Ascending aorta (tissue), 2 donors: Measurements from ENCODE around the gene IPO4. TPM values are rescaled to one million over a fixed set of nuclear protein-coding genes. Genes with fewer than 3 reads are reported as not detected.

Experiments used
- DNase-seq, 2 donors: peaks; one replicate each; pipeline ENCODE4 v3.0.0-alpha.2; 2019; ENCODE audit warnings: low spot score in 2 of 2
- H3K27ac ChIP-seq, 2 donors: fragments of 200-600 bp; sonication (generic); one replicate each; pipeline ENCODE4 v1.5.1; 2016 to 2017; ENCODE audit warnings: mild to moderate bottlenecking in 1 of 2
- H3K27me3 ChIP-seq: fragments of 200-600 bp; sonication (generic); one replicate; pipeline ENCODE4 v1.5.1; 2017
- H3K36me3 ChIP-seq, 2 donors: fragments of 200-600 bp; sonication (generic); one replicate each; pipeline ENCODE4 v1.5.1; 2016
- H3K4me1 ChIP-seq, 2 donors: fragments of 200-600 bp; sonication (generic); one replicate each; pipeline ENCODE4 v1.5.1; 2016 to 2017; ENCODE audit warnings: mild to moderate bottlenecking in 1 of 2
- H3K4me3 ChIP-seq, 2 donors: fragments of 200-600 bp; sonication (generic); one replicate each; pipeline ENCODE4 v1.5.1; 2016 to 2017; ENCODE audit warnings: mild to moderate bottlenecking in 1 of 2
- H3K9me3 ChIP-seq, 2 donors: fragments of 200-600 bp; sonication (generic); one replicate each; pipeline ENCODE4 v1.5.1; 2016
- CTCF ChIP-seq, 3 experiments: fragments of 200-600 bp in 2 of 3; fragments of 450-650 bp in 1 of 3; sonication (generic) in 2 of 3; IDR thresholded peaks; one replicate each; pipeline ENCODE4 v1.5.1; 2016 to 2019; ENCODE audit warnings: antibody characterized with exemption in 3 of 3, mild to moderate bottlenecking in 1 of 3, moderate library complexity in 1 of 3
- intact Hi-C: fragments of 100-400 bp; cut with DNase I; formaldehyde crosslinking; loops from one replicate; pipeline ENCODE4 v1.15.1; 2023
- total RNA-seq: library from RNA; depleted of rRNA; stranded (reverse); fragments of >200 nt; gene quantifications from one replicate; pipeline ENCODE4 v1.1.0, GENCODE V29; 2016

Gene IPO4
- total RNA-seq, 1 donor from 2014 or later, result 140 TPM

- Histone ChIP-seq H3K4me3 (no peak overlapping the region), H3K27me3 (no peaks in the 10 kb centered on the region), H3K27ac (no peak overlapping the region), H3K36me3 (peaks cover 21 to 26% of the 10 kb centered on the region in 2 donors), H3K4me1 (peaks cover 8 to 28% of the 10 kb centered on the region in 2 donors), H3K9me3 (no peaks in the 10 kb centered on the region)
- no peak for TF ChIP-seq CTCF (IDR thresholded peaks at IDR 0.05)
- intact Hi-C loops, result no loop called here
- DNase-seq, result no peak
Observed at GRCh38 chr14:24190416-24190815, 1.8 kb upstream of the IPO4 start.

GRCh38 chr14:24189460-24189859 is 844 bp upstream of the IPO4 start:
- intact Hi-C loops, result loop anchor here (2.0 kb wide), 3 partner anchors 29 to 75 kb away; partner anchors contain the start of genes DCAF11, IRF9, NRL and PSME2
- Histone ChIP-seq H3K36me3 (peaks cover 23 to 36% of the 10 kb centered on the region in 2 donors), H3K27ac (peak overlapping the region in 1 of 2 donors; percentile 17)

GRCh38 chr14:24189059-24189375 is 401 bp upstream of the IPO4 start:
- no peak for DNase-seq
- Histone ChIP-seq H3K27me3 (no peaks in the 10 kb centered on the region), H3K9me3 (no peaks in the 10 kb centered on the region), H3K4me1 (peaks cover 1 to 20% of the 10 kb centered on the region in 2 donors), H3K36me3 (peaks cover 26 to 40% of the 10 kb centered on the region in 2 donors), H3K4me3 (peak overlapping the region in 1 of 2 donors; percentile 83), H3K27ac (peak overlapping the region in 1 of 2 donors; percentile 17)
- intact Hi-C loops, result loop anchor here (2.0 kb wide), 3 partner anchors 28 to 74 kb away; partner anchors contain the start of genes DCAF11, IRF9, NRL and PSME2
- TF ChIP-seq CTCF (IDR thresholded peaks at IDR 0.05), result no peak

More at GRCh38 chr14:24189460-24189859, 844 bp upstream of the IPO4 start:
- H3K27me3 ChIP-seq, result no peaks in the 10 kb centered on the region
- DNase-seq, result no peak
- H3K4me3 ChIP-seq, result no peak overlapping the region
- H3K9me3 ChIP-seq, result no peaks in the 10 kb centered on the region
- peaks cover 5 to 25% of the 10 kb centered on the region in 2 donors for H3K4me1 ChIP-seq
- TF ChIP-seq CTCF (IDR thresholded peaks at IDR 0.05), result no peak

GRCh38 chr14:24187539-24187915 is 1.1 kb downstream of the IPO4 start:
- no peak overlapping the region for H3K27ac ChIP-seq
- H3K27me3 ChIP-seq, result no peaks in the 10 kb centered on the region
- intact Hi-C loops, result no loop called here
- no peak for DNase-seq
- no peaks in the 10 kb centered on the region for H3K9me3 ChIP-seq
- peaks cover 33 to 48% of the 10 kb centered on the region in 2 donors for H3K36me3 ChIP-seq
- peaks cover 0 to 19% of the 10 kb centered on the region in 2 donors for H3K4me1 ChIP-seq
- H3K4me3 ChIP-seq, result peak overlapping the region in 1 of 2 donors; percentile 83
- no peak for TF ChIP-seq CTCF (IDR thresholded peaks at IDR 0.05)

- Histone ChIP-seq H3K9me3 (no peaks in the 10 kb centered on the region), H3K4me1 (peaks cover 0 to 19% of the 10 kb centered on the region in 2 donors), H3K27me3 (no peaks in the 10 kb centered on the region), H3K27ac (no peak overlapping the region), H3K36me3 (peaks cover 31 to 49% of the 10 kb centered on the region in 2 donors), H3K4me3 (no peak overlapping the region)
- TF ChIP-seq CTCF (IDR thresholded peaks at IDR 0.05), result no peak
- DNase-seq, result no peak
- intact Hi-C loops, result no loop called here
Observed at GRCh38 chr14:24186831-24187538, 1.6 kb downstream of the IPO4 start.
